ENCODE results near the gene PIR.

Gene PIR

GRCh38 chrX:15475486-15475885, 17.6 kb downstream of the PIR start:
- DNase-seq: no peak

GRCh38 chrX:15475021-15475420, 18.1 kb downstream of the PIR start:
- no peak for DNase-seq

GRCh38 chrX:15474028-15474427, 19.1 kb downstream of the PIR start:
- DNase-seq: no peak

GRCh38 chrX:15472531-15472930, 20.6 kb downstream of the PIR start:
- no peak for DNase-seq

- DNase-seq: peak; percentile 53
Measured at GRCh38 chrX:15471028-15471427, 22.1 kb downstream of the PIR start.

GRCh38 chrX:15469613-15470012, 23.5 kb downstream of the PIR start:
- no peak for DNase-seq

- no peak for DNase-seq
Measured at GRCh38 chrX:15468036-15468435, 25.1 kb downstream of the PIR start.

- DNase-seq: no peak
Measured at GRCh38 chrX:15465896-15466651, 27.1 kb downstream of the PIR start.

GRCh38 chrX:15465347-15465746, 27.8 kb downstream of the PIR start:
- DNase-seq: no peak

GRCh38 chrX:15464704-15465103, 28.4 kb downstream of the PIR start:
- no peak for DNase-seq

- no peak for DNase-seq
Measured at GRCh38 chrX:15451913-15452312, 41.2 kb downstream of the PIR start.

- DNase-seq: no peak
Measured at GRCh38 chrX:15448010-15448639, 45.0 kb downstream of the PIR start.

GRCh38 chrX:15441464-15441863, 51.7 kb downstream of the PIR start:
- DNase-seq: no peak

- no peak for DNase-seq
Measured at GRCh38 chrX:15438332-15438731, 54.8 kb downstream of the PIR start.

- no peak for DNase-seq
Measured at GRCh38 chrX:15437724-15438123, 55.4 kb downstream of the PIR start.

- DNase-seq: no peak
Measured at GRCh38 chrX:15435836-15436619, 57.1 kb downstream of the PIR start.

GRCh38 chrX:15434205-15434604, 58.9 kb downstream of the PIR start:
- no peak for DNase-seq

- DNase-seq: no peak
Measured at GRCh38 chrX:15430584-15430983, 62.5 kb downstream of the PIR start.

- no peak for DNase-seq
Measured at GRCh38 chrX:15430076-15430475, 63.1 kb downstream of the PIR start.

GRCh38 chrX:15425024-15425423, 68.1 kb downstream of the PIR start:
- no peak for DNase-seq

GRCh38 chrX:15418707-15419181, 74.4 kb downstream of the PIR start:
- no peak for DNase-seq

- no peak for DNase-seq
Measured at GRCh38 chrX:15418041-15418706, 75.0 kb downstream of the PIR start.
